ENCODE measurements around the gene TMCO6. TPM values are rescaled to one million over a fixed set of nuclear protein-coding genes. Genes with fewer than 3 reads are reported as not detected.
"Not testable (repeated sequence)": the region's sequence is repeated elsewhere in the genome, so short reads cannot be mapped to it uniquely, and the experiment has no call there.

Gene TMCO6
- total RNA-seq, 4 donors from 2014 or later, result 16.1 to 48.7 (median 29.3) TPM

DNA sequence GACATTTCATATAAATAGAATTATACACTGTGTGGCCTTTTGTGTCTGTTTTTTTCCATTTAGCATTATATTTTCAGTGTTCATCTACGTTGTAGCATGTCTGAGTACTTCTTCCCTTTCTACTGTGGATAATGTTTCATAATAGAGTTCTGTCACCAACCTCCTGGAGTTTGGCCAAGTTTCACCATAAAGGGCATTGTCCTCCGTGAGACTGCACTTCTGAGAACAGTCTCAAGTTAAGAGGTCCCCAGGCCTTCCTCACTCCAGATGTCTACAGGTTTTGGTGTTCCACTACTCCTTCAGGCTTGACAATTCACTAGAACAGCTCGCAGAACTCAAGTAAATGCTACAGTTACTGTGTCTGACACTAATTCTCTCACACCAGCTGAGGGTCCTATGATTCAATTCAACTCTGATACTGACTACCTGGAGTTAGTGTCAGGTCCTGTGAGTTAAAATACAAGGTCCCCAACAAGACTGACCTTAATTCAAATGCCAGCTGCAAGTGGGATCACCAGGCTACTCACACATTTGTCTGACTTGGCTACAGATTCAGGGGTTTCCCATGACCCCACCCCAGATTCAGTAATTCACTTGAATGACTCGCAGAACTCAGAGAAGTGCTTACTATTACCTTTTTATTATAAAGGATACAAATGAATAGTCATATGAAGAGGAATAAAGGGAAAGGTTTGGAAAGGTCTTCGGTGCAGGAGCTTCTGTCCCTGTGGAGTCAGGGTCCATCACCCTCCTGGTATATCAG is 43.5 kb upstream of the TMCO6 start:
- peak; percentile 65 to 69 for DNase-seq
- TF ChIP-seq, protein P1, sequence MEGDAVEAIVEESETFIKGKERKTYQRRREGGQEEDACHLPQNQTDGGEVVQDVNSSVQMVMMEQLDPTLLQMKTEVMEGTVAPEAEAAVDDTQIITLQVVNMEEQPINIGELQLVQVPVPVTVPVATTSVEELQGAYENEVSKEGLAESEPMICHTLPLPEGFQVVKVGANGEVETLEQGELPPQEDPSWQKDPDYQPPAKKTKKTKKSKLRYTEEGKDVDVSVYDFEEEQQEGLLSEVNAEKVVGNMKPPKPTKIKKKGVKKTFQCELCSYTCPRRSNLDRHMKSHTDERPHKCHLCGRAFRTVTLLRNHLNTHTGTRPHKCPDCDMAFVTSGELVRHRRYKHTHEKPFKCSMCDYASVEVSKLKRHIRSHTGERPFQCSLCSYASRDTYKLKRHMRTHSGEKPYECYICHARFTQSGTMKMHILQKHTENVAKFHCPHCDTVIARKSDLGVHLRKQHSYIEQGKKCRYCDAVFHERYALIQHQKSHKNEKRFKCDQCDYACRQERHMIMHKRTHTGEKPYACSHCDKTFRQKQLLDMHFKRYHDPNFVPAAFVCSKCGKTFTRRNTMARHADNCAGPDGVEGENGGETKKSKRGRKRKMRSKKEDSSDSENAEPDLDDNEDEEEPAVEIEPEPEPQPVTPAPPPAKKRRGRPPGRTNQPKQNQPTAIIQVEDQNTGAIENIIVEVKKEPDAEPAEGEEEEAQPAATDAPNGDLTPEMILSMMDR (IDR thresholded peaks at IDR 0.05), result no peak
- TF ChIP-seq POLR2A (IDR thresholded peaks at IDR 0.05), result no peak
- intact Hi-C loops (cut with DNase I), result no loop called here
- Histone ChIP-seq H3K36me3 (no peaks in the 10 kb centered on the region), H3K27me3 (no peaks in the 10 kb centered on the region), H3K4me3 (replicated peaks in 1 of 3) (no peak overlapping the region), H3K27ac (peak overlapping the region; percentile 80 to 90 (median 85)), H3K9me3 (no peaks in the 10 kb centered on the region), H3K4me1 (peaks cover 21 to 28% of the 10 kb centered on the region in 2 donors)
- 46 to 51% methylated on average over 5 of the region's 5 CpGs for whole genome bisulfite sequencing, 2 donors

DNA sequence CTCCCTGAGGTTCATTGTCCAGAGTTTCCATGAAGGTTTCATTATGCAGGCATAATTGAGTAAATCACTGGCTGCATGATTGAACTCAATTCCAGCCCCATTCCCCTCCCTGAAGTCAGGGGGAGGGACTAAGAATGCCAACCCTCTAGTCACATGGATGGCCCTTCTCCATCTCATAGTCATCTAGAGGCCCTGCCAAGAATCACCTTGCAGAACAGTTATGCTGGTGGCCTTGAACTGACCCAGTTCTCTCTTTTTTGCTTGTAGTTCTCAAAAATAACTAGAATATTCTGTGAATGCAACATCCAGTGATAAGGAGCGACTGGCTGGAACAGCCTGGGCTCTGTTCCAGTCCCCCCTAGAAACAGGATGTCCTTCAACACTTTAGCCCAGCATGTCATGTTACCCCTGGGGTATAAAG is 42.9 kb upstream of the TMCO6 start:
- peak overlapping the region; percentile 80 to 90 (median 85) for H3K27ac ChIP-seq
- no peaks in the 10 kb centered on the region for H3K27me3 ChIP-seq
- H3K4me3 ChIP-seq (replicated peaks in 1 of 3), result no peak overlapping the region
- peak in 1 of 2 donors; percentile 60 for TF ChIP-seq POLR2A (IDR thresholded peaks at IDR 0.05)
- TF ChIP-seq, protein P1 (IDR thresholded peaks at IDR 0.05), result no peak
- H3K4me1 ChIP-seq, result peaks cover 21 to 28% of the 10 kb centered on the region in 2 donors
- peak; percentile 77 to 84 for DNase-seq
- intact Hi-C loops (cut with DNase I), result no loop called here
- WGBS, 2 donors, result 6 to 60% methylated on average over 1 of the region's 1 CpG
- H3K9me3 ChIP-seq, result no peaks in the 10 kb centered on the region
- no peaks in the 10 kb centered on the region for H3K36me3 ChIP-seq

GRCh38 chr5:140598836-140599235 is 40.4 kb upstream of the TMCO6 start:
- intact Hi-C loops (cut with DNase I), result no loop called here
- WGBS, 2 donors, result 65 to 81% methylated on average over 2 of the region's 2 CpGs
- Histone ChIP-seq H3K36me3 (no peaks in the 10 kb centered on the region), H3K27ac (no peak overlapping the region), H3K27me3 (no peaks in the 10 kb centered on the region), H3K9me3 (no peaks in the 10 kb centered on the region), H3K4me3 (replicated peaks in 1 of 3) (no peak overlapping the region), H3K4me1 (peaks cover 21 to 26% of the 10 kb centered on the region in 2 donors)
- TF ChIP-seq, protein P1 (IDR thresholded peaks at IDR 0.05), result no peak
- no peak for TF ChIP-seq POLR2A (IDR thresholded peaks at IDR 0.05)
- no peak for DNase-seq

GRCh38 chr5:140600096-140600495 is 39.2 kb upstream of the TMCO6 start:
- Histone ChIP-seq H3K36me3 (no peaks in the 10 kb centered on the region), H3K4me3 (replicated peaks in 1 of 3) (no peak overlapping the region), H3K27ac (no peak overlapping the region), H3K4me1 (peaks cover 20 to 21% of the 10 kb centered on the region in 2 donors), H3K27me3 (no peaks in the 10 kb centered on the region), H3K9me3 (no peaks in the 10 kb centered on the region)
- DNase-seq, result no peak
- intact Hi-C loops (cut with DNase I), result no loop called here
- TF ChIP-seq, protein P1 (IDR thresholded peaks at IDR 0.05), result no peak
- TF ChIP-seq POLR2A (IDR thresholded peaks at IDR 0.05), result no peak

DNA sequence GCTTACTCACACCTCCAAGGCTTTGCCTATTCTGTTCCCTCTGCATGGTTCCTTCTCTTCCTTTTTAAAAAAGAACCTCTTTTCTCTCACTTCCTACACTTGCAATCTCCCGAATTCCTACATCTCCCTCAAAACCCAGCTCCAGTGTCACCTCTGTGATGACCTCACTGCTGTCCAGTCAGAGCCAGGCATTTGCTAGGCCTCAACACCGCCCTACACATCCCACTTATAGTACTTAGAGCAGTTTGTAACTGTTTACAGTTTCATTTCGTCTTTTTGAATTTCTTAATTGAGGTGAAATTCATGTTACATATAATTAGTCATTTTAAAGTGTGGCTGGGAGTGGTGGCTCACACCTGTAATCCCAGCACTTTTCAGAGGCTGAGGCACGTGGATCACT is 37.1 kb upstream of the TMCO6 start:
- WGBS, 2 donors, result 83 to 87% methylated on average over 4 of the region's 4 CpGs
- no peaks in the 10 kb centered on the region for H3K9me3 ChIP-seq
- intact Hi-C loops (cut with DNase I), result no loop called here
- H3K27me3 ChIP-seq, result no peaks in the 10 kb centered on the region
- DNase-seq, result no peak
- H3K4me1 ChIP-seq, result peaks cover under 1 to 2% of the 10 kb centered on the region in 2 donors
- no peaks in the 10 kb centered on the region for H3K36me3 ChIP-seq
- no peak overlapping the region for H3K27ac ChIP-seq
- TF ChIP-seq, protein P1 (IDR thresholded peaks at IDR 0.05), result no peak
- no peak for TF ChIP-seq POLR2A (IDR thresholded peaks at IDR 0.05)
- H3K4me3 ChIP-seq (replicated peaks in 1 of 3), result no peak overlapping the region

DNA sequence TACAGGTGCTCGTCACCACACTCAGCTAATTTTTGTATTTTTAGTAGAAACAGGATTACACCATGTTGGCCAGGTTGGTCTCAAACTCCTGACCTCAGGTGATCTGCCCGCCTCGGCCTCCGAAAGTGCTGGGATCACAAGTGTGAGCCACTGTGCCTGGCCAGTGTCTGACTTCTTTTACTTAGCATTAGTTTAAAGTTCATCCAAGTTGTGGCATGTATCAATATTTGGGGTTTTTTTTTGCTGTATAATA is 35.9 kb upstream of the TMCO6 start:
- H3K36me3 ChIP-seq; H3K9me3 ChIP-seq; DNase-seq; intact Hi-C loops (cut with DNase I); H3K4me1 ChIP-seq; H3K4me3 ChIP-seq (replicated peaks in 1 of 3); H3K27me3 ChIP-seq; H3K27ac ChIP-seq: not testable (repeated sequence)
- 93 to 94% methylated on average over 4 of the region's 4 CpGs for WGBS, 2 donors
